PFSK-1 (cell line): ENCODE results near the gene USP20.

Experiments
- FOXP2 ChIP-seq: optimal IDR thresholded peaks from 2 replicates; pipeline ENCODE3; 2011; ENCODE audit warnings: borderline replicate concordance, control low read depth, inconsistent platforms; ENCODE audit not compliant: insufficient read depth; ENCODE audit errors: extremely low read length, extremely low read depth
- POLR2AphosphoS5 ChIP-seq: IDR thresholded peaks from 2 replicates; pipeline ENCODE4 v1.6.1; 2012; ENCODE audit warnings: low read depth, mild to moderate bottlenecking, control low read depth, low read length, moderate library complexity
- REST ChIP-seq, 2 experiments: IDR thresholded peaks; 2 replicates each; pipeline versions ENCODE4 v1.6.1 to v1.8.0; 2011 to 2012; ENCODE audit warnings: low read depth in 2 of 2, low read length in 2 of 2, control low read depth in 1 of 2, inconsistent platforms in 1 of 2, mild to moderate bottlenecking in 1 of 2, moderate library complexity in 1 of 2; ENCODE audit not compliant: insufficient read depth in 1 of 2
- SIN3A ChIP-seq: IDR thresholded peaks from 2 replicates; pipeline ENCODE4 v1.6.1; 2012; ENCODE audit warnings: mild to moderate bottlenecking, low read length, moderate library complexity, borderline replicate concordance; ENCODE audit not compliant: insufficient read depth
- TAF1 ChIP-seq: IDR thresholded peaks from 2 replicates; pipeline ENCODE4 v1.6.1; 2012; ENCODE audit warnings: low read length, control low read depth, borderline replicate concordance; ENCODE audit not compliant: insufficient read depth

USP20 gene

GRCh38 chr9:129899620-129900019, 64.4 kb downstream of the USP20 start:
- no peak for TF ChIP-seq SIN3A
- no peak for TF ChIP-seq REST (IDR thresholded peaks at IDR 0.05; ENCODE audit: insufficient read depth in 1 of 2, low read depth in 2 of 2, low read length in 2 of 2)
- no peak for TF ChIP-seq FOXP2
- no peak for TF ChIP-seq TAF1
- TF ChIP-seq POLR2AphosphoS5: no peak

- no peak for TF ChIP-seq POLR2AphosphoS5
- no peak for TF ChIP-seq FOXP2
- no peak for TF ChIP-seq SIN3A
- TF ChIP-seq REST (IDR thresholded peaks at IDR 0.05; ENCODE audit: insufficient read depth in 1 of 2, low read depth in 2 of 2, low read length in 2 of 2): no peak
- TF ChIP-seq TAF1: no peak
These were observed 65.2 kb downstream of the USP20 start for GRCh38 chr9:129900263-129901027.

GRCh38 chr9:129901993-129902739, 66.9 kb downstream of the USP20 start:
- TF ChIP-seq POLR2AphosphoS5 (no peak), REST (IDR thresholded peaks at IDR 0.05; ENCODE audit: insufficient read depth in 1 of 2, low read depth in 2 of 2, low read length in 2 of 2) (no peak), FOXP2 (no peak), TAF1 (no peak), SIN3A (no peak)

- TF ChIP-seq TAF1 (no peak), POLR2AphosphoS5 (no peak), REST (IDR thresholded peaks at IDR 0.05; ENCODE audit: insufficient read depth in 1 of 2, low read depth in 2 of 2, low read length in 2 of 2) (no peak), FOXP2 (no peak), SIN3A (no peak)
These were observed 67.5 kb downstream of the USP20 start for GRCh38 chr9:129902740-129903134.
